ENCODE measurements around the gene CDC42BPG.

The CDC42BPG gene

GRCh38 chr11:64844330-64845128, at the start of gene CDC42BPG:
CDC42BPG (minus strand) TSS chr11:64844653; CDS start chr11:64844569, 84 bp downstream.
- peak; percentile 60 to 64 for DNase-seq

- DNase-seq = no peak
These were observed 49.0 kb upstream of the CDC42BPG start for GRCh38 chr11:64893194-64894069.

GRCh38 chr11:64892838-64893193, 48.4 kb upstream of the CDC42BPG start:
- no peak for DNase-seq

GRCh38 chr11:64892411-64892831, 48.0 kb upstream of the CDC42BPG start:
- no peak for DNase-seq

GRCh38 chr11:64891880-64892279, 47.4 kb upstream of the CDC42BPG start:
- no peak for DNase-seq

GRCh38 chr11:64891215-64891848, 46.9 kb upstream of the CDC42BPG start:
- no peak for DNase-seq

- no peak for DNase-seq
These were observed 46.1 kb upstream of the CDC42BPG start for GRCh38 chr11:64890522-64890939.

DNA sequence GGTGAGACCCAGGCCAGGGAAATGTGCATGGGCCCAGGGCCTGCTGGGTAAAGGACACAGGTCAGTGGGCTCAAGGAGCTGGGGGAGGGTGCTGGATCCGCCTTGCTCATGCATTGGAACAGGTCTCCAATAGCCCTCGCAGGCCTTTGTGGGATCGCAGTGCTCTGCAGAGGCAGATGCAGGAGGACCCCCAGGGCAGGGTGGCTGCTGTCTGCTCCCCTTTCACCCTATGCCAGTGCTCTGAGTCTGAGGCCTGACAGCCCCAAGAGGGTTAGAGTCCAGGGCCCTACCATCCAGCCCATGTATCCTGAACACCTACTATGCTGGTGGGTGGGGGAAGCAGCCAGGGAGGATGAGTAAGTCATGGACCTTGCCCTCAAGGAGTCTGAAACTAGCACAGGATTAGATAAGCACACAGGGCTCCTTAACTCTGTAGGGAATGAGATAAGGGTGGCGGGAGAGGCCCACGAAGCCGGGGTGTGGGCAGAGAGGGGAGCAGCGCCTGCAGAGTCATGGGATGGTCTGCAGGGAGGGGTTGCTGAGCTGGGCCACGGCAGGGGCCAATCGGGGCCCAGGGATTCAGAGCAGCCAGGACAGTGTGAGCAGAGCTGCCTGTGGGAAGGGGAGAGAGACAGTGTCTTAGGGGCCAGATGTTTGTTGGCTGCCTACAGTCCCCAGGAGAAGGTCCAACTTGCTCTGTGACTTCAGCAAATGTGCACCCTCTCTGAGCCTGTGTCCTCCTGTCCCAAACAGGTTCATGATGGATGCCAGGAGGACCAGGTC, 44.5 kb upstream of the CDC42BPG start:
- DNase-seq = no peak

- no peak for DNase-seq
These were observed 43.9 kb upstream of the CDC42BPG start for GRCh38 chr11:64888406-64888728.

DNA sequence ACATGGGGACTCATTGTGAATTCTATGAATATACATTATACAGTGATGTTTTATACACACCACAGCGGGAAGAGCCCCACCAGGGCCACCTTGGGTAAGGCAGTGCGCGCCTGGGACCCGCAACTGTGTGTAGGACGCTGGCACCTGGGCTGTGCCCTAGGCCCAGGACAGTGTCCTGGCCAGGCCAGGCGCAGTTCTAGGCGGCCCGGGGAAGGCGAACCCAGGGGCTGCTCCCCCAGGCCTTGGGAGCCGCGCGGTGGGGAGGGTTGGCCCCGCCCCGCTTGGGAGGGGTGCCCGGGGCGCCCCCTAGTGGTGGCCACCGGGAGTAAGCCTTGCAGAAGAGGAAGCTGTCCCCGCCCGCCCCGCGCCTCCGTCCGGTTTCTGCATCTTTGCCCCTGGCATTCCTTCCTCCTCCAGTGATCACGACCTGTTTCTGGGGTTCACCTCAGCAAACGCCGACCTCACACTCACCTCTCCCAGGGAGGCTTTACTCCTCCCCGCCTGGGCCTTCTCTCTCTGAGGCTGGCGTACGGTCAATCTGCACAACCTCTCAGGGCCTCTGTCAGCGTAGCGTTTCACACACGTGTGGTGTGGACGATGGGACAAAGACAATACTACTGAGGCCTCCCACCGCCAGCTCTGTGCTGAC, 43.4 kb upstream of the CDC42BPG start:
- DNase-seq = peak; percentile 68 to 70

- DNase-seq = no peak
These were observed 42.8 kb upstream of the CDC42BPG start for GRCh38 chr11:64887234-64887756.

- DNase-seq = peak; percentile 21 to 31
These were observed 41.2 kb upstream of the CDC42BPG start for GRCh38 chr11:64885367-64886286.

GRCh38 chr11:64884019-64884418, 39.6 kb upstream of the CDC42BPG start:
- DNase-seq = no peak

GRCh38 chr11:64883575-64883974, 39.1 kb upstream of the CDC42BPG start:
- DNase-seq = no peak

- no peak for DNase-seq
These were observed 37.8 kb upstream of the CDC42BPG start for GRCh38 chr11:64882243-64882642.

DNA sequence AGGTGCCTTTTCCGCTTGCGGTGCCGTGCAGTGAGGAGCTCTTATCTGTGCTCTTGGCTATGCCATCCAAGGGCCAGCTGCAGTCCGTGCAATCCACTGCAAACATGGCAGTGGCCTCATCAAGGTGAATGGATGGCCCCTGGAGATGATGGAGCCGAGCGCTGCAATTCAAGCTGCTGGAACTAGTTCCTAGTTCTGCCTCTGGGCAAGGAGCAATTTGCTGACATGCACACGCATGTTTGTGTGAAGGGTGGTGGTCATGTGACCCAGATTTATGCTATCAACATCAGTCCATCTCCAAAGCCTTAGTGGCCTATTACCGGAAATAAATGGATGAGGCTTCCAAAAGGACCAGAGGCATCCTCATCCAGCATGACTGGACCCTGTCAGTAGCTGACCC, 37.0 kb upstream of the CDC42BPG start:
- no peak for DNase-seq

GRCh38 chr11:64880240-64881001, 36.0 kb upstream of the CDC42BPG start:
- DNase-seq = no peak

GRCh38 chr11:64879244-64879900, 34.9 kb upstream of the CDC42BPG start:
- peak; percentile 34 to 46 for DNase-seq

GRCh38 chr11:64878494-64879243, 34.2 kb upstream of the CDC42BPG start, which contains the start of gene EHD1:
EHD1 (minus strand) TSS chr11:64878621; CDS start chr11:64878464, 157 bp downstream.
- peak; percentile 94 to 96 for DNase-seq
